ENCODE results near the gene CGGBP1. TPM values are rescaled to one million over a fixed set of nuclear protein-coding genes. Genes with fewer than 3 reads are reported as not detected.
A peak's percentile ranks its signal among the peaks of the same experiment; 100 is the strongest.

CGGBP1 gene
- polyA plus RNA-seq, 3 donors from 2014 or later = 77.5 to 105 (median 81.8) TPM

DNA sequence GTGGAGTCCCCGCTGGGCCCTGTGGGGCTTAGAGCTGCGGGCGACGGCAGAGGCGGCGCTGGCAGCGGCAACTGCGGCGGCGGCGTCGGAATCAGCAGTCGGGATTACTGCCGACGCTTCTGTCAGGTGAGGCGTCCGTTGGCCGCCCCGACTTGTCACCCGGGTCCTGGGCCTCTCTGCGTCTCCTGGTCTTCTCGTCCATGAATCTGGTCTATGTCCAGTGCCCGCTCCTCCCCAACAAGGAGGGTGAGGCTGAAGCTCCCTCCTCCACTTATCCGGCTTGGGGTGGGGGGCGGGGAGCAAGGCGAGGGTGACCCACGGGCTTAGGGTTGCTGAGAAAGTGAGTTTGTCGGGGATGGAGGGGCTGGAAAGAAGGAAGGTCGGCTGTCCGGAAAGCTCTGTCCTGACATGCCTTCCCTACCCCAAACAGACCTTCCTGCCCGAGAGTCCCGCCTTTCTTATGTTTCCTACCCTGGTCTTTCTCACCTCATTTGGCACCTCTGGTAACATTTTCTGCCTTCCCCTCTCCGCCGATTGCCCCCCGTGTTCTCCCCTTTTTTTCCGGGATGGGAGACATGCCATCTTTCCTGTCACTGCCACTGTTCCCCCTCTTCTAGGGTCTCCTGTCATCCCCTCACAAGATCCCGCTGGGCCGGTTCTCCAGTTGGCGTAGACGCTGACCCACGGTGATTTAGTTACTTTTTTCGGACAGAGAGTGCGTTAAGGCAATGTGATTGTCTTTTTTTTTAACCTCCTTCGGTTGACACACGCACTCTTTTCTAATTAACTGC lies 770 bp upstream of the CGGBP1 start:
- H3K9me3 Mint-ChIP-seq = no peaks in the 10 kb centered on the region
- H3K4me1 Mint-ChIP-seq = peaks cover 56 to 84% of the 10 kb centered on the region in 2 donors
- peak in 2 of 3 donors; percentile 16 to 23 for DNase-seq
- H3K36me3 Mint-ChIP-seq = peaks cover 11 to 21% (median 13%) of the 10 kb centered on the region in 3 donors
- peak overlapping the region; percentile 95 to 98 (median 98) for H3K4me3 Mint-ChIP-seq
- peak overlapping the region; percentile 76 to 98 (median 97) for H3K27ac Mint-ChIP-seq
- peaks cover 3 to 8% (median 4%) of the 10 kb centered on the region in 3 donors for H3K27me3 Mint-ChIP-seq (ENCODE audit: low read depth in 3 of 3)

DNA sequence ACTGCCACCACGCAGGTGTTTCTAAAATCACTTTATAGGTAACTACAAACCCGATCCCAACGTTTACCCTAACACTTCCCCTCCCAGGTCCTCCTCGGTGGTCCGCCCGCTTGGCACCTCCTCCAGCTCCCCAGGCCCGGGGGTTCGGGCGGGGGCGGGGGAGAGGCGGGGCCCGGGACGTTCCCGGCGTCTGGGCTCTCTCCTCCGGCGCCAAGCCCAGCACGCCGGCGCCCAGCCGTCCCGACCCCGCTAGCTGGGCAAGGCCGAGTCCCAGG lies 562 bp downstream of the CGGBP1 start:
- DNase-seq = no peak
- Mint-ChIP-seq H3K4me1 (peaks cover 54 to 84% of the 10 kb centered on the region in 2 donors), H3K4me3 (peak overlapping the region; percentile 95 to 98 (median 98)), H3K9me3 (no peaks in the 10 kb centered on the region), H3K27me3 (ENCODE audit: low read depth in 3 of 3) (peaks cover 3 to 8% (median 4%) of the 10 kb centered on the region in 3 donors), H3K36me3 (peaks cover 13 to 27% (median 13%) of the 10 kb centered on the region in 3 donors), H3K27ac (peak overlapping the region; percentile 93 to 98 (median 97))

- Mint-ChIP-seq H3K27me3 (ENCODE audit: low read depth in 3 of 3) (peaks cover 3 to 8% (median 4%) of the 10 kb centered on the region in 3 donors), H3K27ac (peak overlapping the region; percentile 93 to 98 (median 97)), H3K36me3 (peaks cover 13 to 27% (median 13%) of the 10 kb centered on the region in 3 donors), H3K4me1 (peaks cover 49 to 81% of the 10 kb centered on the region in 2 donors), H3K9me3 (no peaks in the 10 kb centered on the region), H3K4me3 (peak overlapping the region; percentile 95 to 98 (median 98))
- DNase-seq = peak in 2 of 3 donors; percentile 3 to 5
Measured at GRCh38 chr3:88057630-88058305, 1.0 kb downstream of the CGGBP1 start.

- peak overlapping the region in 1 of 6 donors; percentile 37 for H3K27ac Mint-ChIP-seq
- no peak overlapping the region for H3K4me3 Mint-ChIP-seq
- H3K27me3 Mint-ChIP-seq (ENCODE audit: low read depth in 3 of 3) = peaks cover 0 to 2% (median 0%) of the 10 kb centered on the region in 3 donors
- DNase-seq = no peak
- H3K4me1 Mint-ChIP-seq = peaks cover 2 to 5% of the 10 kb centered on the region in 2 donors
- H3K9me3 Mint-ChIP-seq = no peaks in the 10 kb centered on the region
- H3K36me3 Mint-ChIP-seq = no peaks in the 10 kb centered on the region
Measured at GRCh38 chr3:88046766-88047165, 12.0 kb downstream of the CGGBP1 start.

DNA sequence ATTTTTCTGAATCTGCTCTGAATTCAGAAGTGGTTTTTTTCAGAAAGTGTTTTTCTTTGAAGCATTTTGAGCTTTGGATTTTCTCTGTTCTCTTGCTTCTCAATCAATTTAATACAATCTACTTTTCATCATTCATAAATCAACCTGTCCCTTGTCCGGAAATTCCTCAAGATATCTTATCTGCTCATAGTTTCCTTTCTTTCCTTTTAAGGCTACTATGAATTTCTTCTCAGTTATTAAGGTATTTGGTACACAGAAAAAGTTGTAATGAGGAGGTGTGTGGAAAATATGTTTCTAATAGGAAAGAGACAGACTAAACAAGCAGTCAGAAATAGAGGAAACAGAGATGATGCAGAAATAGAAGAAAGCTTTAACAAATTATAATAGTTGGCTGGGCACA lies 14.4 kb downstream of the CGGBP1 start:
- Mint-ChIP-seq H3K27ac (no peak overlapping the region), H3K27me3 (ENCODE audit: low read depth in 3 of 3) (peaks cover 0 to 2% (median 0%) of the 10 kb centered on the region in 3 donors), H3K4me1 (no peaks in the 10 kb centered on the region), H3K9me3 (no peaks in the 10 kb centered on the region), H3K4me3 (no peak overlapping the region), H3K36me3 (no peaks in the 10 kb centered on the region)
- no peak for DNase-seq

DNA sequence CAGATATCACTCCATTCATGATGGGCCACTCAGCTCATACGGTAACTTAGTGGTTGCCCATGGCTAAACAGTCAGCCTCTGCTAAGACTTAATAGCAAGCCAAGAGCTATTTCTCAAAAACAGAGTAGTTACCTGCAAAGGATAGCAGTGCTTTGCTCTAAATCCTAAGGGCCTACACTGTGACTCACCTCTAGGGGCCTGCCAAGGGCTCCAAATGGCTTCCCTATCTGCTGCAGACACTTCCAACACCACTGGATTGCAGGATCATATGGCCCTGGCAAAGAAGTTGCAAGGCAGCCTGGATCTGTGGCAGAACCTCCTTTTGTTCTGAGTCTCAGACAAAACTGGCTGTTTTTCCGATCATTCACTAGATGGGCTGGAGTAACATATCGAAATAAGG lies 17.8 kb downstream of the CGGBP1 start:
- no peaks in the 10 kb centered on the region for H3K36me3 Mint-ChIP-seq
- H3K4me1 Mint-ChIP-seq = no peaks in the 10 kb centered on the region
- no peak overlapping the region for H3K4me3 Mint-ChIP-seq
- H3K27me3 Mint-ChIP-seq (ENCODE audit: low read depth in 3 of 3) = peaks cover 0 to 6% (median 5%) of the 10 kb centered on the region in 3 donors
- H3K27ac Mint-ChIP-seq = no peak overlapping the region
- H3K9me3 Mint-ChIP-seq = no peaks in the 10 kb centered on the region
- no peak for DNase-seq

DNA sequence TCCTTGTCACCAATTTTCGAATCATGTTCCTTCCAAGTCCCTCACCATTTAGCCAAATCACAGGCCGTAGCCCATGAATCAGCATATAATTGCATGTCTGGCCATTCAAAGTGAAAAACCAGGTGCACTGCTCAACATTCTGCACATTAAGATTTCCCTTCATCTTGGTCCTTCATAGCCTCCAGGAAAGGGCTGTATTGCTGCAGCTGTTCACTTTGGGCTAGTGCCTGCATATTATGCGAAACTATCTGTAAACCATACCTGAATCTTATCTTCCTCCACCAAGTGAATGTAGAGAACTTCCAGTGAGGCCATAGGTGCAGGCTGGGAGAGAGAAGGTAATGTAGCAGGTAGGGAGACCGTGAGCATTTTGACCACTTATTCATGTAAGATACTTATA lies 18.3 kb downstream of the CGGBP1 start:
- H3K27me3 Mint-ChIP-seq (ENCODE audit: low read depth in 3 of 3) = peaks cover 0 to 6% (median 5%) of the 10 kb centered on the region in 3 donors
- no peak overlapping the region for H3K4me3 Mint-ChIP-seq
- no peaks in the 10 kb centered on the region for H3K4me1 Mint-ChIP-seq
- no peak overlapping the region for H3K27ac Mint-ChIP-seq
- H3K36me3 Mint-ChIP-seq = no peaks in the 10 kb centered on the region
- H3K9me3 Mint-ChIP-seq = no peaks in the 10 kb centered on the region
- no peak for DNase-seq

- Mint-ChIP-seq H3K27ac (no peak overlapping the region), H3K4me3 (no peak overlapping the region), H3K36me3 (no peaks in the 10 kb centered on the region), H3K9me3 (no peaks in the 10 kb centered on the region), H3K27me3 (ENCODE audit: low read depth in 3 of 3) (peaks cover 0 to 7% (median 5%) of the 10 kb centered on the region in 3 donors), H3K4me1 (no peaks in the 10 kb centered on the region)
- no peak for DNase-seq
Measured at GRCh38 chr3:88038566-88038965, 20.2 kb downstream of the CGGBP1 start.

DNA sequence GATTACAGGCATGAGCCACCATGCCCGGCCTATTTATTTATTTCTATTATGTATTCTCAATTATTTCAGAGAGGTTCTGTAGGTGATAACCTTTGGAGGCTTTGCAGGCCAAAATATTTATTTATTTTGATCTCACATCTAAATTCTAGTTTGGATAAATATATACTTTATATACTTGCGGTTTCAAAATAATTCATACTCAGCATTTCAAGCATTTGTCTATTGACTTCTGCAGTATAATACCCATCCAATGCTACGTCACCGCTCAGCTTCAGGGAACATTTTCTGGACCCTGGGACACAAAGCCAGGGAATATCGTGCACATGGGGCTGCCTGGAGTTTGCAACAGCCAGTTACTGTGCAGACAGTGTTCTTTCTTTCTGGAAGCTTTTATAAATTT lies 22.6 kb downstream of the CGGBP1 start:
- Mint-ChIP-seq H3K4me1 (peaks cover 12 to 14% of the 10 kb centered on the region in 2 donors), H3K27ac (no peak overlapping the region), H3K36me3 (no peaks in the 10 kb centered on the region), H3K9me3 (no peaks in the 10 kb centered on the region), H3K4me3 (no peak overlapping the region), H3K27me3 (ENCODE audit: low read depth in 3 of 3) (peaks cover 0 to 9% (median 5%) of the 10 kb centered on the region in 3 donors)
- DNase-seq = no peak

DNA sequence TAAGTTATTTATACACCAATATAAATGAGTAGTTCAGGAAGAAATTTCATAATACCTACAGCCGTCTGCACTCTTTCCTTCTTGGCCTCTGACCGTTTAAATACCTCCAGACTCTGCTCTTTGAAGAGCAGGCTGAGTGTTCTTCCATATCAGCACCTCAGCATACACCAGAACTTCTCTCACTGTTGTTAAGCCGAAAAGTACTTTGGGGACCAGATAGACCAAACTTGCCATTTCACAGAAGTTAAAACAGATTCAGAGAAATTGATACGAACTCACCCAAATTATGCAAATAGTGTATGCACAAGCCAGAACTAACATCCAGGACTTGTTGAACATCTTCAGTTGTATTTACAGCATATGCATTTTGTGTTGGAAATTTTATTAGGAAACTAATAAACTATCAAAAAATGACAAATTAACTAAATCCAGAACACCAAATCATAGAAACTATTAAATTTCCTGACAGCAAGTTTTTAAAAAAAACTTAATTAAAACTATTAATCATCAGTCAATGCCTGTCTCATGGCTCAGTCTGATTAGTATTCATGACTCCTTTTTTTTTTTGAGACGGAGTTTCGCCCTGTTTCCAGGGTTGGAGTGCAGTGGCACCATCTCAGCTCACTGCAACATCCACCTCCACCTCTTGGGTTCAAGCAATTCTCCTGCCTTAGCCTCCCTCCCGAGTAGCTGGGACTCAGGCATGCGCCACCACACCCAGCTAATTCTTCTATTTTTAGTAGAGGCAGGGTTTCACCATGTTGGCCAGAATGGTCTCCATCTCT lies 24.1 kb downstream of the CGGBP1 start:
- Mint-ChIP-seq H3K27me3 (ENCODE audit: low read depth in 3 of 3) (peaks cover 0 to 9% (median 5%) of the 10 kb centered on the region in 3 donors), H3K27ac (no peak overlapping the region), H3K4me3 (no peak overlapping the region), H3K9me3 (no peaks in the 10 kb centered on the region), H3K36me3 (no peaks in the 10 kb centered on the region), H3K4me1 (peaks cover 19 to 25% of the 10 kb centered on the region in 2 donors)
- no peak for DNase-seq

DNA sequence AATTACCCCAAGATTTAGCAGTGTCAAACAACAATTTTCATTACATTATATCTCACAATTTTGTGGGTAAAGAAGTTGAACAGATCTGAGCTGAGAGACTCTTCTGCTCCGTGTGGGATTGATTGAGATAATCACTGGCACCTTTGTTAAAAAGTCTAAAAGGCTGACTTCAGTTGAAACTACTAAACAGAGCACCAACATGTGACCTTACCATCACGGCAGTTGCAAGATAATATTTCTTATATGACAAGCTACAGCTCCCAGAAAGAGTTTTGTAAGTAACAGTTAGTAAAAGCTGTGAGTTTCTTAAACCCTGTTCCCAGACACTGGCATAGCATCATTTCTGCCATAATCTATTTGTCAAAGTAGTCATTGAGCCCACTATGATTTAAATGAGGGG lies 25.0 kb downstream of the CGGBP1 start:
- H3K4me3 Mint-ChIP-seq = no peak overlapping the region
- peaks cover 21 to 29% of the 10 kb centered on the region in 2 donors for H3K4me1 Mint-ChIP-seq
- no peaks in the 10 kb centered on the region for H3K9me3 Mint-ChIP-seq
- no peak for DNase-seq
- H3K27me3 Mint-ChIP-seq (ENCODE audit: low read depth in 3 of 3) = peaks cover 2 to 9% (median 5%) of the 10 kb centered on the region in 3 donors
- peak overlapping the region in 2 of 6 donors; percentile 39 to 41 for H3K27ac Mint-ChIP-seq
- H3K36me3 Mint-ChIP-seq = no peaks in the 10 kb centered on the region

DNA sequence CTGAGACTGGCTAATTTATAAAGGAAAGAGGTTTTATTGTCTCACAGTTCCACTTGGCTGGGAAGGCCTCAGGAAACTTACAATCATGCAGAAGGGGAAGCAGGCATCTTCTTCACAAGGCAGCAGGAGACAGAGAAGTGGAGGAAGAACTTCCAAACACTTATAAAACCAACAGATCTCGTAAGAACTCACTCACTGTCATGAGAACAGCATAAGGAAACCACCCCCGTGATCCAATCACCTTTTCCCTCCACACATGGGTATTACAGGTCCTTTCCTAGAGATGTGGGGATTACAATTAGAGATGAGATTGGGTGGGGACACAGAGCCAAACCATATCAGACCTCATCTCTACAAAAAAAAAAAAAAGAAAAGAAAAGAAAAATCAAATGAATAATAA lies 25.7 kb downstream of the CGGBP1 start:
- Mint-ChIP-seq H3K36me3 (no peaks in the 10 kb centered on the region), H3K9me3 (no peaks in the 10 kb centered on the region), H3K27me3 (ENCODE audit: low read depth in 3 of 3) (peaks cover 2 to 9% (median 5%) of the 10 kb centered on the region in 3 donors), H3K4me3 (peak overlapping the region in 1 of 5 donors; percentile 41), H3K4me1 (peaks cover 21 to 29% of the 10 kb centered on the region in 2 donors), H3K27ac (peak overlapping the region in 3 of 6 donors; percentile 54 to 77 (median 63))
- DNase-seq = no peak

DNA sequence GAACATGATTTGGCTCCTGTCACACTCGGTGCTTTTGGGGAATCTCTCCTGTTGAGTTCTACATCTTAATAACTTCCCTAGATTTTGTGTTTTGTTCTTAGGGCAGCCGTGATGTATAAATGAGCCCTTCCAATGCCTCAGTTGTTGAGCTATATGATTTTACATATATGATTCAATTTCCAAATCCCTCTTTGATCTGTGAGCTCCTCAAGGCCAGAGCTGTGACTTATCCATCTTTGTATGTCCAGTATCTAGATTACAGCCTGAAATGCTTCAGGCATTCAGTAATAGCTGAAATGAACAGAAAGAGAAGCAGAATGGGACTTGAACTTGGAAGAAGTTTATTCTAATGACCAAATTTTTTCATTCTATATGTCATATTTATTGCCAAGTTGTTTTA lies 26.6 kb downstream of the CGGBP1 start:
- H3K36me3 Mint-ChIP-seq = no peaks in the 10 kb centered on the region
- H3K27me3 Mint-ChIP-seq (ENCODE audit: low read depth in 3 of 3) = peaks cover 0 to 4% (median 2%) of the 10 kb centered on the region in 3 donors
- no peaks in the 10 kb centered on the region for H3K9me3 Mint-ChIP-seq
- peaks cover 21 to 29% of the 10 kb centered on the region in 2 donors for H3K4me1 Mint-ChIP-seq
- H3K27ac Mint-ChIP-seq = peak overlapping the region; percentile 84 to 97 (median 94)
- peak overlapping the region; percentile 82 to 94 (median 91) for H3K4me3 Mint-ChIP-seq
- no peak for DNase-seq

Data from immature natural killer cell (primary cell).